GM12878 (cell line): Measurements from ENCODE around the gene SYTL1. TPM values are rescaled to one million over a fixed set of nuclear protein-coding genes. Genes with fewer than 3 reads are reported as not detected.

Source experiments
- ATAC-seq: fragments of 200-7000 bp; cut with Tn5 transposase; 3 replicates; pipeline ENCODE4 v1.9.1; 2020; ENCODE audit warnings: mild to moderate bottlenecking, moderate library complexity
- BruUV-seq: library from RNA; stranded (reverse); fragments of 400-500 nt; replicated peaks from 2 replicates; lab custom pipeline; 2021; lab: Mats Ljungman, UMichigan
- CTCF ChIA-PET: fragments of 300-600 bp; sonication (Branson Sonifier 250); formaldehyde crosslinking; extraction: SDS; loops from one replicate; lab custom pipeline; 2021; ENCODE audit warnings: inconsistent platforms; lab: Yijun Ruan, JAX
- POLR2A ChIA-PET: fragments of 350-600 bp; formaldehyde crosslinking; extraction: SDS; loops from one replicate; lab custom pipeline; 2021; ENCODE audit warnings: inconsistent platforms; lab: Charles Lee
- RAD21 ChIA-PET: fragments of 300-600 bp; sonication (Branson Sonifier 250); formaldehyde crosslinking; loops from one replicate; lab custom pipeline; 2023; ENCODE audit warnings: antibody characterized with exemption; ENCODE audit not compliant: unreplicated experiment; lab: Charles Lee
- SMC1A ChIA-PET: fragments of 300-600 bp; sonication (Branson Sonifier 250); formaldehyde crosslinking; loops from one replicate; lab custom pipeline; 2023; ENCODE audit not compliant: unreplicated experiment, uncharacterized antibody; lab: Charles Lee
- DNase-seq: peaks from one replicate; pipeline ENCODE4 v3.0.0-alpha.2; 2011; ENCODE audit warnings: low read depth, low spot score
- FAIRE-seq: peaks from 3 replicates; lab custom pipeline; 2011; peaks lifted over from hg19 to GRCh38; lab: Jason Lieb, UNC
- H2AFZ ChIP-seq: 2 replicates; pipeline ENCODE4 v1.6.0; 2011; ENCODE audit warnings: low read depth, low read length, control low read depth; ENCODE audit not compliant: control insufficient read depth
- H3K27ac ChIP-seq: 2 replicates; pipeline ENCODE4 v1.5.1; 2011; ENCODE audit warnings: control low read depth; ENCODE audit not compliant: control insufficient read depth, insufficient read depth
- H3K27me3 ChIP-seq, 2 experiments: replicated peaks in 1 of 2; 2 replicates each; pipeline versions ENCODE4 v1.6.0 to v1.6.1; 2011; ENCODE audit warnings: low read length in 1 of 2; ENCODE audit not compliant: control insufficient read depth in 2 of 2, insufficient read depth in 2 of 2
- H3K36me3 ChIP-seq, 2 experiments: 2 replicates each; pipeline ENCODE4 v1.5.1; 2011; ENCODE audit warnings: low read length in 1 of 2; ENCODE audit not compliant: control insufficient read depth in 2 of 2, insufficient read depth in 2 of 2
- H3K4me1 ChIP-seq: 2 replicates; pipeline ENCODE4 v1.6.1; 2011; ENCODE audit warnings: mild to moderate bottlenecking, low read length, moderate library complexity, mixed read lengths; ENCODE audit not compliant: control insufficient read depth, insufficient read depth
- H3K4me2 ChIP-seq: 2 replicates; pipeline ENCODE4 v1.6.0; 2011; ENCODE audit warnings: control low read depth; ENCODE audit not compliant: control insufficient read depth, insufficient read depth
- H3K4me3 ChIP-seq: fragments of 200-600 bp; sonication (generic); 2 replicates; pipeline ENCODE4 v1.5.1; 2016
- H3K79me2 ChIP-seq: 2 replicates; pipeline ENCODE4 v1.6.0; 2011; ENCODE audit warnings: low read length; ENCODE audit not compliant: control insufficient read depth, insufficient read depth
- H3K9ac ChIP-seq: 2 replicates; pipeline ENCODE4 v1.8.0; 2011; ENCODE audit warnings: low read length, control low read depth, mixed read lengths; ENCODE audit not compliant: control insufficient read depth, insufficient read depth
- H3K9me3 ChIP-seq: replicated peaks from 3 replicates; pipeline ENCODE4 v1.5.1; 2011; ENCODE audit warnings: mild to moderate bottlenecking, low read length; ENCODE audit not compliant: control insufficient read depth, insufficient read depth
- H4K20me1 ChIP-seq: 2 replicates; pipeline ENCODE4 v1.6.0; 2011; ENCODE audit not compliant: control insufficient read depth, insufficient read depth
- BACH1 ChIP-seq: fragments of 450-650 bp; IDR thresholded peaks from 2 replicates; pipeline ENCODE4 v1.6.1; 2017; ENCODE audit warnings: mild to moderate bottlenecking, borderline replicate concordance
- BCL3 ChIP-seq: IDR thresholded peaks from 2 replicates; pipeline ENCODE4 v1.6.1; 2011; ENCODE audit warnings: borderline replicate concordance, low read depth, mild to moderate bottlenecking, moderate library complexity, low read length; ENCODE audit not compliant: insufficient read depth, poor library complexity, severe bottlenecking
- BMI1 ChIP-seq: fragments of 450-650 bp; IDR thresholded peaks from 2 replicates; pipeline ENCODE4 v1.6.1; 2016; ENCODE audit warnings: mild to moderate bottlenecking, moderate library complexity, borderline replicate concordance
- EED ChIP-seq: sonication (generic); IDR thresholded peaks from 2 replicates; pipeline ENCODE4 v1.6.1; 2016; ENCODE audit warnings: antibody characterized with exemption, low read depth
- ESRRA ChIP-seq: IDR thresholded peaks from 2 replicates; pipeline ENCODE4 v1.6.1; 2012; ENCODE audit warnings: mild to moderate bottlenecking, low read length, improper control_type of control experiment
- ETV6 ChIP-seq, 2 experiments: fragments of 450-650 bp in 1 of 2; IDR thresholded peaks in 1 of 2; conservative IDR thresholded peaks in 1 of 2; 2 replicates each; pipeline ENCODE4 v1.6.1; 2014; ENCODE audit warnings: antibody characterized with exemption in 1 of 2, borderline replicate concordance in 1 of 2, low read depth in 1 of 2, mild to moderate bottlenecking in 1 of 2, moderate library complexity in 1 of 2
- FOXK2 ChIP-seq: fragments of 450-650 bp; IDR thresholded peaks from 2 replicates; pipeline ENCODE4 v1.6.1; 2017; ENCODE audit warnings: mild to moderate bottlenecking, moderate library complexity
- HSF1 ChIP-seq: fragments of 150-350 bp; IDR thresholded peaks from 2 replicates; pipeline ENCODE4 v1.6.1; 2014; ENCODE audit warnings: mild to moderate bottlenecking, low read depth, low read length
- JUNB ChIP-seq: IDR thresholded peaks from 2 replicates; pipeline ENCODE4 v1.6.1; 2016; ENCODE audit warnings: antibody characterized with exemption, mild to moderate bottlenecking
- NR2F1 ChIP-seq: fragments of 450-650 bp; conservative IDR thresholded peaks from 2 replicates; pipeline ENCODE4 v1.6.1; 2017; ENCODE audit warnings: mild to moderate bottlenecking
- PML ChIP-seq: IDR thresholded peaks from 2 replicates; pipeline ENCODE4 v1.6.1; 2012; ENCODE audit warnings: low read length, inconsistent platforms
- POLR2AphosphoS5 ChIP-seq: IDR thresholded peaks from 2 replicates; pipeline ENCODE4 v1.6.1; 2011; ENCODE audit warnings: mild to moderate bottlenecking, low read length, inconsistent platforms
- TCF12 ChIP-seq: IDR thresholded peaks from 2 replicates; pipeline ENCODE4 v1.6.1; 2011; ENCODE audit warnings: low read depth, mild to moderate bottlenecking, low read length
- USF1 ChIP-seq: IDR thresholded peaks from 2 replicates; pipeline ENCODE4 v1.6.1; 2011; ENCODE audit warnings: borderline replicate concordance, low read depth, mild to moderate bottlenecking, moderate library complexity, mixed read lengths, low read length; ENCODE audit not compliant: insufficient read depth; ENCODE audit errors: extremely low read length
- USF2 ChIP-seq: IDR thresholded peaks from 2 replicates; pipeline ENCODE4 v1.6.1; 2011; ENCODE audit warnings: low read depth, low read length, improper control_type of control experiment, borderline replicate concordance
- YY1 ChIP-seq: IDR thresholded peaks from 2 replicates; pipeline ENCODE4 v1.6.1; 2011; ENCODE audit warnings: low read depth, mild to moderate bottlenecking, low read length
- ZNF274 ChIP-seq: IDR thresholded peaks from one replicate; pipeline ENCODE4 v1.8.0; 2011; ENCODE audit not compliant: insufficient read length, insufficient read depth
- WGBS: methylation state at CpG from one replicate; pipeline ENCODE4 v1.1.6; 2016; ENCODE audit warnings: low lambda C conversion rate; ENCODE audit not compliant: insufficient replicate concordance, insufficient coverage; ENCODE audit errors: missing lambda C conversion rate; 5-methylcytosine and 5-hydroxymethylcytosine counted together
- in situ Hi-C: fragments of 300-500 bp; cut with MboI; formaldehyde crosslinking; loops from 9 replicates; pipeline ENCODE4 v1.14.3; 2018; ENCODE audit warnings: mixed read lengths
- intact Hi-C: fragments of 100-400 bp; cut with micrococcal nuclease; formaldehyde crosslinking; loops from one replicate; pipeline ENCODE4 v1.14.2; 2022; ENCODE audit not compliant: unreplicated experiment
- polyA plus RNA-seq, 11 experiments: library from polyadenylated mRNA; depleted of rRNA in 4 of 11; unstranded in 6 of 11; stranded (reverse) in 5 of 11; fragments of >200 nt; fragmentation: Nextera tagmentation in 4 of 11; fragmentation: Illumina TruSeq in 1 of 11; extraction: Ambion mirVana in 4 of 11; extraction: Trizol in 1 of 11; gene quantifications; 1 replicate in 1 of 11; 2 replicates in 10 of 11; pipeline versions ENCODE4 v1.2.1 to v1.2.3, GENCODE V29; 2011 to 2016; ENCODE audit warnings: inconsistent platforms in 2 of 11, missing spikeins in 2 of 11, low read depth in 1 of 11
- total RNA-seq, 4 experiments: library from RNA; depleted of rRNA in 3 of 4; stranded (reverse); fragments of >200 nt in 3 of 4; fragmentation: Illumina TruSeq in 1 of 4; extraction: Trizol in 1 of 4; gene quantifications; 2 replicates each; pipeline versions ENCODE4 v1.2.1 to v1.2.3, GENCODE V29; 2013 to 2021

The SYTL1 gene
- total and polyA plus RNA-seq, 10 of the 15 experiments (the other 5 are each of a cell fraction or from before 2014, with no cell fraction given), result 0.72 to 45.6 (median 14.8) TPM

- no peak for TF ChIP-seq ZNF274
- no peak for TF ChIP-seq BMI1
- no peak for TF ChIP-seq PML
- TF ChIP-seq, all 136 proteins: peak for 0
Observed at GRCh38 chr1:27350663-27351540, 9.1 kb downstream of the SYTL1 start (continued).

- no peaks in the 10 kb centered on the region for H3K36me3 ChIP-seq
- no peak overlapping the region for H3K4me2 ChIP-seq
- H3K79me2 ChIP-seq, result no peaks in the 10 kb centered on the region
- H3K27me3 ChIP-seq, result no peaks in the 10 kb centered on the region
- ATAC-seq (no peak), FAIRE-seq (no peak), DNase-seq (no peak)
- CTCF ChIA-PET, result interaction anchor here (0.6 to 8.7 kb wide), 5 partner anchors 20 to 83 kb away, joined by 3 to 126 read pairs (median 3); partner anchors contain the start of gene GPR3
- H3K9me3 ChIP-seq, result no peaks in the 10 kb centered on the region
- in situ Hi-C loops (no loop called here), intact Hi-C loops (no loop called here)
- no peak overlapping the region for H2AFZ ChIP-seq
- RAD21 ChIA-PET, result no interaction called here
- no peaks in the 10 kb centered on the region; the same call in 1 of the 2 replicates for H3K4me1 ChIP-seq
- BruUV-seq, result no TSS peak
- H3K27ac ChIP-seq, result no peak overlapping the region
- POLR2A ChIA-PET, result no interaction called here
- no peak overlapping the region for H3K9ac ChIP-seq
- no peaks in the 10 kb centered on the region for H4K20me1 ChIP-seq
- no peak overlapping the region for H3K4me3 ChIP-seq
- 90% methylated on average over 7 of the region's 8 CpGs for WGBS
- SMC1A ChIA-PET, result no interaction called here
- TF ChIP-seq NR2F1 (no peak), FOXK2 (no peak), ETV6 (conservative IDR thresholded peaks at IDR 0.05 in 1 of 2, IDR thresholded peaks at IDR 0.05 in 1 of 2; ENCODE audit: borderline replicate concordance in 1 of 2, low read depth in 1 of 2) (no peak), BACH1 (no peak), POLR2AphosphoS5 (no peak), USF1 (no peak), USF2 (no peak), BCL3 (no peak), ESRRA (no peak), HSF1 (no peak), EED (no peak), YY1 (no peak), TCF12 (no peak), JUNB (no peak)
Observed at GRCh38 chr1:27351541-27352107, 9.8 kb downstream of the SYTL1 start.
